Esophagus squamous epithelium (tissue), 4 donors: ENCODE results near the gene LOXL4.

ENCODE experiments used
- CTCF ChIP-seq, 6 experiments: fragments of 450-650 bp in 4 of 6; fragments of 200-600 bp in 2 of 6; sonication (generic) in 2 of 6; IDR thresholded peaks; one replicate each; pipeline ENCODE4 v1.5.1; 2016 to 2019; ENCODE audit warnings: antibody characterized with exemption in 6 of 6, mild to moderate bottlenecking in 4 of 6, moderate library complexity in 4 of 6
- POLR2A ChIP-seq, 4 donors: fragments of 450-650 bp; IDR thresholded peaks; one replicate each; pipeline ENCODE4 v1.6.1; 2017; ENCODE audit warnings: antibody characterized with exemption in 4 of 4, mild to moderate bottlenecking in 4 of 4, moderate library complexity in 3 of 4

DNA sequence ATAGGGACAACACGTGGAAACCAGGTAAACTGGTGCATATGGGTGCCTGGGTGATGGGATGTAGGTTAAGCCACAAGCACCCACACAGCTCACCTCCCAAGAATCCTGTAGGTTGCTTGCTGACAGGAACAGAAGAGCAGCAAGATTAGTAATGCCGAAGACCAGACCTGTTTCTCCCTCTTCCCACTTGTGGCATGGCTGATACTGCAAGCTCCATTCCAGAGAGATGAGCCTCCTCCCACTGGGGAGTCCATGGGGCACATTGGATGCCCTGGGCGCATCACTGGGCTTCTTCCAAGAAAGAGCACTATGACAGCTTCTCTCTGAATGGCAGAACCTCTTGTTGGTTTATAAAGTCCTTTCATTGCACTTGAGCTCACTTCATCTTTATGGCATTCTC lies 44.4 kb upstream of the LOXL4 start:
- no peak for TF ChIP-seq CTCF (IDR thresholded peaks at IDR 0.05)
- no peak for TF ChIP-seq POLR2A (IDR thresholded peaks at IDR 0.05)
